PFSK-1 (cell line): ENCODE data around the gene NDUFS6.

ENCODE experiments used
- FOXP2 ChIP-seq: optimal IDR thresholded peaks from 2 replicates; pipeline ENCODE3; 2011; ENCODE audit warnings: borderline replicate concordance, control low read depth, inconsistent platforms; ENCODE audit not compliant: insufficient read depth; ENCODE audit errors: extremely low read length, extremely low read depth
- POLR2AphosphoS5 ChIP-seq: IDR thresholded peaks from 2 replicates; pipeline ENCODE4 v1.6.1; 2012; ENCODE audit warnings: low read depth, mild to moderate bottlenecking, control low read depth, low read length, moderate library complexity
- SIN3A ChIP-seq: IDR thresholded peaks from 2 replicates; pipeline ENCODE4 v1.6.1; 2012; ENCODE audit warnings: mild to moderate bottlenecking, low read length, moderate library complexity, borderline replicate concordance; ENCODE audit not compliant: insufficient read depth
- TAF1 ChIP-seq: IDR thresholded peaks from 2 replicates; pipeline ENCODE4 v1.6.1; 2012; ENCODE audit warnings: low read length, control low read depth, borderline replicate concordance; ENCODE audit not compliant: insufficient read depth
- TF ChIP-seq, protein P1 (sequence below), 2 experiments: IDR thresholded peaks; 2 replicates each; pipeline versions ENCODE4 v1.6.1 to v1.8.0; 2011 to 2012; ENCODE audit warnings: low read depth in 2 of 2, low read length in 2 of 2, control low read depth in 1 of 2, inconsistent platforms in 1 of 2, mild to moderate bottlenecking in 1 of 2, moderate library complexity in 1 of 2; ENCODE audit not compliant: insufficient read depth in 1 of 2

The NDUFS6 gene

GRCh38 chr5:1840741-1841521 is 39.7 kb downstream of the NDUFS6 start:
- TF ChIP-seq POLR2AphosphoS5, result no peak
- TF ChIP-seq, protein P1, sequence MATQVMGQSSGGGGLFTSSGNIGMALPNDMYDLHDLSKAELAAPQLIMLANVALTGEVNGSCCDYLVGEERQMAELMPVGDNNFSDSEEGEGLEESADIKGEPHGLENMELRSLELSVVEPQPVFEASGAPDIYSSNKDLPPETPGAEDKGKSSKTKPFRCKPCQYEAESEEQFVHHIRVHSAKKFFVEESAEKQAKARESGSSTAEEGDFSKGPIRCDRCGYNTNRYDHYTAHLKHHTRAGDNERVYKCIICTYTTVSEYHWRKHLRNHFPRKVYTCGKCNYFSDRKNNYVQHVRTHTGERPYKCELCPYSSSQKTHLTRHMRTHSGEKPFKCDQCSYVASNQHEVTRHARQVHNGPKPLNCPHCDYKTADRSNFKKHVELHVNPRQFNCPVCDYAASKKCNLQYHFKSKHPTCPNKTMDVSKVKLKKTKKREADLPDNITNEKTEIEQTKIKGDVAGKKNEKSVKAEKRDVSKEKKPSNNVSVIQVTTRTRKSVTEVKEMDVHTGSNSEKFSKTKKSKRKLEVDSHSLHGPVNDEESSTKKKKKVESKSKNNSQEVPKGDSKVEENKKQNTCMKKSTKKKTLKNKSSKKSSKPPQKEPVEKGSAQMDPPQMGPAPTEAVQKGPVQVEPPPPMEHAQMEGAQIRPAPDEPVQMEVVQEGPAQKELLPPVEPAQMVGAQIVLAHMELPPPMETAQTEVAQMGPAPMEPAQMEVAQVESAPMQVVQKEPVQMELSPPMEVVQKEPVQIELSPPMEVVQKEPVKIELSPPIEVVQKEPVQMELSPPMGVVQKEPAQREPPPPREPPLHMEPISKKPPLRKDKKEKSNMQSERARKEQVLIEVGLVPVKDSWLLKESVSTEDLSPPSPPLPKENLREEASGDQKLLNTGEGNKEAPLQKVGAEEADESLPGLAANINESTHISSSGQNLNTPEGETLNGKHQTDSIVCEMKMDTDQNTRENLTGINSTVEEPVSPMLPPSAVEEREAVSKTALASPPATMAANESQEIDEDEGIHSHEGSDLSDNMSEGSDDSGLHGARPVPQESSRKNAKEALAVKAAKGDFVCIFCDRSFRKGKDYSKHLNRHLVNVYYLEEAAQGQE (IDR thresholded peaks at IDR 0.05; ENCODE audit: insufficient read depth in 1 of 2, low read depth in 2 of 2, low read length in 2 of 2), result no peak
- TF ChIP-seq FOXP2, result no peak
- no peak for TF ChIP-seq SIN3A
- TF ChIP-seq TAF1, result no peak

- TF ChIP-seq FOXP2 (no peak), SIN3A (no peak), POLR2AphosphoS5 (no peak), TAF1 (no peak)
- TF ChIP-seq, protein P1 (IDR thresholded peaks at IDR 0.05; ENCODE audit: insufficient read depth in 1 of 2, low read depth in 2 of 2, low read length in 2 of 2), result no peak
Measured at GRCh38 chr5:1842004-1842819, 41.0 kb downstream of the NDUFS6 start.

GRCh38 chr5:1844708-1845436 is 43.7 kb downstream of the NDUFS6 start:
- no peak for TF ChIP-seq SIN3A
- TF ChIP-seq POLR2AphosphoS5, result no peak
- TF ChIP-seq TAF1, result no peak
- TF ChIP-seq FOXP2, result no peak
- TF ChIP-seq, protein P1 (IDR thresholded peaks at IDR 0.05; ENCODE audit: insufficient read depth in 1 of 2, low read depth in 2 of 2, low read length in 2 of 2), result no peak

DNA sequence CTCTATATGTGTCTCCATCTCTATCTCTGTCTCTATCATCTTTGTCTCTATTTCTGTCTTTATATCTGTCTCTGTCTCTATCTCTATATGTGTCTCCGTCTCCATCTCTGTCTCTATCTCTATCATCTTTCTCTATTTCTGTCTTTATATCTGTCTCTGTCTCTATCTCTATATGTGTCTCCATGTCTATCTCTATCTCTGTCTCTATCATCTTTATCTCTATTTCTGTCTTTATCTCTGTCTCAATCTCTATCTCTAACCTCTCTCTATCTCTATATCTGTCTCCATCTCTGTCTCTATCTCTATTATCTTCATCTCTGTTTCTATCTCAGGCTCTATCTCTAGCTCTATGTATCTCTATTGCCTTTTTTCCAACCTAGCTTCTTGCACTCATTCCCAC is 44.5 kb downstream of the NDUFS6 start:
- TF ChIP-seq, protein P1 (IDR thresholded peaks at IDR 0.05; ENCODE audit: insufficient read depth in 1 of 2, low read depth in 2 of 2, low read length in 2 of 2), result no peak
- no peak for TF ChIP-seq FOXP2
- TF ChIP-seq TAF1, result no peak
- TF ChIP-seq POLR2AphosphoS5, result no peak
- no peak for TF ChIP-seq SIN3A
